Measurements from ENCODE around the gene ABCD1.

Gene ABCD1

DNA sequence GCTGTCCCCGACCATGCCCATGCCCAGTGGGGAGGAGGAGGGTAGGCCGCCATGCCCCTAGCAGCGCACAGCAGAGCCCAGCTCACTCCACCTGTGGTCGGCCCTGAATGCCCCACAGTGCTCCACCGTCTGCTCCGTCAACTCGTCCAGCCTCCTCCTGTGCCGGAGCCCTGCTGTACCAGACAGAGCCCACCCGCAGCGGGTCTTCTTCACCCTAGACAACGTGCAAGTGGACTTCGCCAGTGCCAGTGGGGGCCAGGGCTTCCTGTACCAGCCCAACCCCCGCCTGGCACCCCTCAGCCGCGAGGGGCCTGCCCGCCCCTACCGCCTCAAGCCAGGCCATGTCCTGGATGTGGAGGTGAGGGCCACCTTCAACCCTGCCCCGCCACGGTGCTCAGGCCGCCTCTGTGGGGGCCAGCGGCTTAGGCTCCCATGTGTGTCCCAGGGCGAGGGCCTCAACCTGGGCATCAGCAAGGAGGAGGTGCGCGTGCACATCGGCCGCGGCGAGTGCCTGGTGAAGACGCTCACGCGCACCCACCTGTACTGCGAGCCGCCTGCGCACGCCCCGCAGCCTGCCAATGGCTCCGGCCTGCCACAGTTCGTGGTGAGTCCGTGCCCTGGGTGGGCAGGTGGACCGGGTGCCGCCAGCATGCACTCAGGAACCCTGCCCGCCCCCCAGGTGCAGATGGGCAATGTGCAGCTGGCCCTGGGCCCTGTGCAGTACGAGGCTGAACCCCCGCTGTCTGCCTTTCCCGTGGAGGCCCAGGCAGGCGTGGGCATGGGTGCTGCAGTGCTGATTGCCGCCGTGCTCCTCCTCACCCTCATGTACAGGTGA lies 49.3 kb downstream of the ABCD1 start:
- DNase-seq (ENCODE audit: insufficient read length, low spot score), result no peak
- FAIRE-seq, result no peak
- TF ChIP-seq POLR2A (IDR thresholded peaks at IDR 0.05; ENCODE audit: low read depth, low read length), result no peak

DNA sequence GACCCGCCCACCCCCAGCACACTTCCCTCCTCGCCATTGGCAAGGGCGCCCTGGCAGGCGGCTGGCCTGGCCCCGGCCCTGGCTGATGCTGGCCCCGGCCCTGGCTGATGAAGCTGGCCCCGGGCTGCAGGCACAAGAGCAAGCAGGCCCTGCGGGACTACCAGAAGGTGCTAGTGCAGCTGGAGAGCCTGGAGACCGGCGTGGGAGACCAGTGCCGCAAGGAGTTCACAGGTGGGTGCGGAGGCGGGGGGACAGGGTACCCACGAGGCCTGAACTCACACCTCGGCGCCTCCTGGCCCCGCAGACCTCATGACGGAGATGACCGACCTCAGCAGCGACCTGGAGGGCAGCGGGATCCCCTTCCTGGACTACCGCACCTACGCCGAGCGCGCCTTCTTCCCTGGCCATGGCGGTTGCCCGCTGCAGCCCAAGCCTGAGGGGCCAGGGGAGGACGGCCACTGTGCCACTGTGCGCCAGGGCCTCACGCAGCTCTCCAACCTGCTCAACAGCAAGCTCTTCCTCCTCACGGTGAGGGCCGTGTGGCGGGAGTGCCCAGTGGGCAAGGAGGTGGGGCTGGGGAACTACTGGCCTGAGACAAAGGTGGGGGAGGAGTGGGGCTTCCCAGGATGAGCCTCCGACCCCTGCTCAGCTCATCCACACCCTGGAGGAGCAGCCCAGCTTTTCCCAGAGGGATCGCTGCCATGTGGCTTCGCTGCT lies 50.1 kb downstream of the ABCD1 start:
- TF ChIP-seq POLR2A (IDR thresholded peaks at IDR 0.05; ENCODE audit: low read depth, low read length), result no peak
- FAIRE-seq (no peak), DNase-seq (ENCODE audit: insufficient read length, low spot score) (no peak)

DNA sequence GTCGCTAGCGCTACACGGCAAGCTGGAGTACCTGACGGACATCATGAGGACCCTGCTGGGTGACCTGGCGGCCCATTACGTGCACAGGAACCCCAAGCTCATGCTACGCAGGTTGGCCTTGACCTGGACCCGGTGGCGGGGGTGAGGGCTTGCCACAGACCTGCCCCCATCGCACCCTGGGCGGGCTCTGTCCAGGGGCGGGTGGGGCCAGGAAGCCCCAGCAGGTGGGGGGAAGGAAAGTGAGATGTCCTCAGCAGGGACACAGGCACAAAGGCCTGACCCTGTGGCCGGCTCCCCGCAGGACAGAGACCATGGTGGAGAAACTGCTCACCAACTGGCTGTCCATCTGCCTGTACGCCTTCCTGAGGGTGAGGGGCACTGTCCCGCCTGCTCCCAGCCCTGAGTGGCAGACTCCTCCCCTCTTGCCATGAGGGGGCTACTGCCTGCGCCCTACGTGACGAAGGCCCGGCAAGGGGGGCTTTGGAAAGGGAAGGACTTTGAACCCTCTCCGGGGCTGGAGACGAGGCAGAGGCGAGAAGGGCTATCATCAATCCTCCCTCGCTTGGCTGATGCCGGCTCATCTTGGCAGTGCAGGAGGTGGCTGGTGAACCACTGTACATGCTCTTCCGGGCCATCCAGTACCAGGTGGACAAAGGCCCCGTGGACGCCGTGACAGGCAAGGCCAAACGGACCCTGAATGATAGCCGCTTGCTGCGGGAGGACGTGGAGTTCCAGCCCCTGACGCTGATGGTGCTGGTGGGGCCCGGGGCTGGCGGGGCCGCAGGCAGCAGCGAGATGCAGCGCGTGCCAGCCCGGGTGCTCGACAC lies 50.9 kb downstream of the ABCD1 start:
- no peak for DNase-seq (ENCODE audit: insufficient read length, low spot score)
- TF ChIP-seq POLR2A (IDR thresholded peaks at IDR 0.05; ENCODE audit: low read depth, low read length), result no peak
- FAIRE-seq, result no peak

DNA sequence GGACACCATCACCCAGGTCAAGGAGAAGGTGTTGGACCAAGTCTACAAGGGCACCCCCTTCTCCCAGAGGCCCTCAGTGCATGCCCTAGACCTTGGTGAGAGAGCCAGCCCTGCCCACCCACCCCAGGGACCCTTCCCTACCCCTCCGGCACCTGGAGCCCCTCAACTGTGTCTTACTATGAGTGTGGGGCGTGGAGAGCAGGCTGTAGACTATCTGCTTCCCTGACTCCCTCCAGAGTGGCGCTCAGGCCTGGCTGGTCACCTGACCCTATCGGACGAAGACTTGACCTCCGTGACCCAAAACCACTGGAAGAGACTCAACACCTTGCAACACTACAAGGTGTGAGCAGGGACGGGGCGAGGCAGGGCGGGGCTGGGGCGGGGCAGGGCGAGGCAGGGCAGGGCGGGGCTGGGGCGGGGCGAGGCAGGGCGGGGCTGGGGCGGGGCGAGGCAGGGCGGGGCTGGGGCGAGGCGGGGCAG lies 51.5 kb downstream of the ABCD1 start:
- no peak for DNase-seq (ENCODE audit: insufficient read length, low spot score)
- no peak for FAIRE-seq
- TF ChIP-seq POLR2A (IDR thresholded peaks at IDR 0.05; ENCODE audit: low read depth, low read length), result no peak

DNA sequence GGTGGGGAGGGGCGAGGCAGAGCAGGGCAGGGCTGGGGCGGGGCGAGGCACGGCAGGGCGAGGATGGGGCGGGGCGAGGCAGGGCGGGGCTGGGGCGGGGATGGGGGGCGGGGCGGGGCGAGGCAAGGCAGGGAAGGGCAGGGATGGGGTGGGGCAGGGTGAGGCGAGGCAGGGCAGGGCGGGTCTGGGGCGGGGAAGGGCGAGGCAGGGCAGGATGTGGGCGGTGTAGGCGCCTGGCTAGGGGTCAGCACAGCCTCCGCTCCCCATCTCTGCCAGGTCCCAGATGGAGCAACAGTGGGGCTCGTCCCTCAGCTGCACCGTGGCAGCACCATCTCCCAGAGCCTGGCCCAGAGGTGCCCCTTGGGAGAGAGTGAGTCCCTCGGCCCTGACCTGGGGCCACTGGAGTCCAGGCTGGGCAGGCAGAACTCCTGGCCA lies 52.0 kb downstream of the ABCD1 start:
- FAIRE-seq (no peak), DNase-seq (ENCODE audit: insufficient read length, low spot score) (no peak)
- no peak for TF ChIP-seq POLR2A (IDR thresholded peaks at IDR 0.05; ENCODE audit: low read depth, low read length)

DNA sequence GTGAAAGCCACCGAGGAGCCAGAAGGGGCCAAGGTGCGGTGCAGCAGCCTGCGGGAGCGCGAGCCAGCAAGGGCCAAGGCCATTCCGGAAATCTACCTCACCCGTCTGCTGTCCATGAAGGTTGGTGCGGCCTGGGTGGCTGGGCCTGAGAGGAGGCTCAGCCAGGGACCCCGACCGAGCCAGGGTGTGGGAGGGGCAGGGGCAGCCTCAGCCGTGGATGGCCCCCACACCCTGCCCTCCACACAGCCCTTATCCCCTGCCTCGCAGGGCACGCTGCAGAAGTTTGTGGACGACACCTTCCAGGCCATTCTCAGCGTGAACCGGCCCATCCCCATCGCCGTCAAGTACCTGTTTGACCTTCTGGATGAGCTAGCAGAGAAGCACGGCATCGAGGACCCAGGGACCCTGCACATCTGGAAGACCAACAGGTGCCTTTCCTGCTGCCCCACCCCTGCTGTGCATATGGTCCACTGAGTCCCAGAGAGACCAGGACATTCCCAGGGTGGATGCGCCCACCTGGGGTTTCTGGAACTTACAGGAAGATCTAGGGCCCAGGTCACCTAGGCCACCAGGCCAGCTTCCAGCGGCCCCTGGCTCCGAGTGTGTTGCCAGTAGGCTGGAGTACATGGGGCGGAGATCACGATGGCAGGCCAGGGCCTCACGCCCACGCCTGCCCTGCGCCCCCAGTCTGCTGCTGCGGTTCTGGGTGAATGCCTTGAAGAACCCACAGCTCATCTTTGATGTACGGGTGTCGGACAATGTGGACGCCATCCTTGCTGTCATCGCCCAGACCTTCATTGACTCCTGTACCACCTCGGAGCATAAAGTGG lies 52.8 kb downstream of the ABCD1 start:
- TF ChIP-seq POLR2A (IDR thresholded peaks at IDR 0.05; ENCODE audit: low read depth, low read length), result no peak
- no peak for DNase-seq (ENCODE audit: insufficient read length, low spot score)
- FAIRE-seq, result no peak

DNA sequence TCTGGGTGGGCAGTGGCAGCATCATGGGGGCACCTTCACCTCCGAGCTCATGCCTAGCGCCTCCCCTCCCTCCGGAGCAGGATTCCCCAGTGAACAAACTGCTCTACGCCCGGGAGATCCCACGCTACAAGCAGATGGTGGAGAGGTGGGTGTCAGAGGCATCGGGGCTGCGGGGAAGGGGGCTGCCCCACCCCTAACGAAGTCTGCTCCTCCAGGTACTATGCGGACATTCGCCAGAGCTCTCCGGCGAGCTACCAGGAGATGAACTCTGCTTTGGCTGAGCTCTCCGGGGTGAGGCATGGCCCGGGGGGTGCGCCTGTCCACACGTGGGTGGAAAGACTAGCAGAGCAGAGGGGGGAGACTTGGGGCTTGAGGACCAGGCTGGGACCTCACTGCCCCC lies 53.5 kb downstream of the ABCD1 start:
- no peak for TF ChIP-seq POLR2A (IDR thresholded peaks at IDR 0.05; ENCODE audit: low read depth, low read length)
- DNase-seq (ENCODE audit: insufficient read length, low spot score) (no peak), FAIRE-seq (no peak)

DNA sequence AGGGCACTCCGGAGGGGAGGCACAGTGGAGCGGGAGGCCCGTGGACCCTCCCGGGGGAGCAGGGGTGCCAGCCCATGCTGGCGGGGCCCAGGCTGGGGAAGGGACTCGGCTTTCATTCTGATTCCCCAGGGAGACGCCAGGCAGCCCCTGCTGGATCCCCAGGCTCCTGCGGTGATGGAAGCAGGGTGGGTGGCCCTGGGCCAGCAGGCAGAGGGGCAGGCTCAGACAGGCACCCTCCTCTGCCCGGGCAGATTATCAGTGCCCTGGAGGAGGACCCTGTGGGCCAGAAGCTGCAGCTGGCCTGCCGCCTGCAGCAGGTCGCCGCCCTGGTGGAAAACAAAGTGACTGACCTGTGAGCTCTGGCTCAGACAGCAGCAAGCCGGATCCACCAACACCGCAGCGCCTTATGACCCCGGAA lies 54.0 kb downstream of the ABCD1 start:
- no peak for TF ChIP-seq POLR2A (IDR thresholded peaks at IDR 0.05; ENCODE audit: low read depth, low read length)
- FAIRE-seq (no peak), DNase-seq (ENCODE audit: insufficient read length, low spot score) (no peak)

DNA sequence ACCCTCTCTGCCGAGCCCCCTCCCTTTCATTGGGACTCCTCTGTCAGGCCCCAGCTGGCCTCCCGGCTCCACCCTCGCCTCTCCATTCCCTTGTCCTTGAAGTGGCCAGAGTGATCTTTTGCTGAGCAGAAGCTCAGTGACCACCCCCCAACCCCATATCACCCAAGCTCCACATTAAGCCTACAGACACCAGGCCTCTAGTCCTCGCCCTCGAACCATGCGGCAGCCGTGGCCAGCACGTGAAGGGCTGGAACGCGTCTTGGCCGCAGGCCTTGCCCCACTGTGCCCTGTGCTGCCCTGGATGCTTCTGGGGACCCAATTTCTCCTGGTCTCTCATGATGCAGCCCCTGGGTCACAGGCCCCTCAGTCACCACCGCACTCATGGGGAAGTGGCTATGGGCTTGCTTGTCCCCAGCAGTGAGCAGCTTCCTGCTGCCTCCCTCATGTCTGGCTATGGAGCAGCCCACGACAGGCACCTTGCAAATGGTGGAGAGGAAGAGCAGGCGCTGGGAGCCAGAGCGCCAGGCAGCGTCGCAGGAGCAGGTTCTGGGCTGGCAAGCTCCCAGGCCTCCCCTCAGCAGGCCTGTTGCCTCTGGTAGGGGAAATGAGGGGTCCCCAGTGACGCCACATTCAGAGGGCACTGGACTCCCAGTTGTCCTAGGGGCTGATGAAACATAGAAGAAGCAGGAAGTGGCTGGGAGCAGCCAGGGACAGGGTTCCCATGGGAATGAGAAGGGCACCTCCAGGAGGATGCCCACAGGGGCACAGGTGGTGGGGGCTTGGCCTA lies 55.4 kb downstream of the ABCD1 start:
- FAIRE-seq, result no peak
- TF ChIP-seq POLR2A (IDR thresholded peaks at IDR 0.05; ENCODE audit: low read depth, low read length), result no peak
- no peak for DNase-seq (ENCODE audit: insufficient read length, low spot score)

DNA sequence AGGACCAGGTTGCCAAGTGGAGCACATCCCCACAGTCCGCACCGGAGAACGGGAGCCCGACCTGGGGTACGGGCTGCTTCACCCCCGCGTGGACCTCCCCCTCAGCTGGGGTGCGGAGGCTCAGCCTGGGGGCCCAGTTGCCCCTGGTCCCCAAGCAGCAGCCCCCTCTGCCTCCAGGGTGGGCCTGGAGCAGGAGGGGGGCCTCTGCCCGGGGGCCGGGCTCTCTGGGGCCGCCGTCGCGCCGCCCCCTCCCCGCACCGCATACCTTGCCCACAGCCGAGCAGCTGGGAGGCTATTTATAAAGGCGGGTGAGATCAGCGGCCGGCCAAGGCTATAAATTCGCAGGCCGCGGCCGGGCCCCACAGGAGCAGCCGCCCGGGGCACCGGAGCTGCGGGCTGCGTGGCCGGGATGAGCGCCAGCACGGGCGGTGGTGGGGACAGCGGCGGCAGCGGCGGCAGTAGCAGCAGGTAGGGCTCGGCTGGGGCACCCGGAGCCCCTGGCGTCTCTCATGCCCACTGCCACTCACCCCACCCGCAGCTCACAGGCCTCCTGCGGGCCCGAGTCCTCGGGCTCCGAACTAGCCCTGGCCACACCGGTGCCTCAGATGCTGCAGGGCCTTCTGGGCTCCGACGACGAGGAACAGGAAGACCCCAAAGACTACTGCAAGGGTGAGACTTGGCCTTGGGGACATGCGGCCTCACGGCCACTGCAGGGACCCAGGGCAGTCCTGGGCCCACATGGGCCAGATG lies 56.2 kb downstream of the ABCD1 start, which contains the start of gene SRPK3:
TSS of gene SRPK3 (plus strand) at position 364 of the 750 bp plus-strand sequence. CDS start at position 410, 46 bp downstream.
- TF ChIP-seq POLR2A (IDR thresholded peaks at IDR 0.05; ENCODE audit: low read depth, low read length), result no peak
- DNase-seq (ENCODE audit: insufficient read length, low spot score) (no peak), FAIRE-seq (no peak)

DNA sequence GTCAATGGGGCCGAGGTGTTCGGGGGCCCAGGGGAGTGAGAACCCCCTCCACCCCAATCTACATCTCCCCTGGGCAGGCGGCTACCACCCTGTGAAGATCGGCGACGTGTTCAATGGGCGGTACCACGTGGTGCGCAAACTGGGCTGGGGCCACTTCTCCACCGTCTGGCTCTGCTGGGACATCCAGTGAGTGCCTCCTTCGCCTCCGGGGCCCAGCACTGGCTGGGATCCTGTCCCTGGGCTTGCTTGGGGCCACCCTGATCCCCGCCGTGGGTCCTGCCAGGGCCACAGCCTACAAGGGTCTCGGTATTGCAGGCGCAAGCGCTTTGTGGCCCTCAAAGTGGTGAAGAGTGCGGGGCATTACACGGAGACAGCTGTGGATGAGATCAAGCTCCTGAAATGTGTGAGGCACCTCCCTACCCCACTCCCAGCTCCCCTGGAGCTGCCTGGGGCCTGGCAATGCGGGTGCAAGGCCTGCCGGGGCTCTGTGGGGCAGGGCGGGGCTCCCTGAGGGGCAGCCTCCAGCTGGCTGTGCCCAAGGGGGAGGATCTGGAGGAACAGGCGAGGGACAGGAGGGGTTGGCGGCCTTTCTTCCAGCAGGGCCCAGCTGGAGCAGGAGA lies 56.9 kb downstream of the ABCD1 start:
- TF ChIP-seq POLR2A (IDR thresholded peaks at IDR 0.05; ENCODE audit: low read depth, low read length), result no peak
- no peak for FAIRE-seq

More for the DNA sequence above, 56.9 kb downstream of the ABCD1 start:
- DNase-seq (ENCODE audit: insufficient read length, low spot score), result no peak
